GM23248 (cell line): ENCODE measurements around the gene YDJC. TPM values are rescaled to one million over a fixed set of nuclear protein-coding genes. Genes with fewer than 3 reads are reported as not detected.
"Not testable (repeated sequence)": the region's sequence is repeated elsewhere in the genome, so short reads cannot be mapped to it uniquely, and the experiment has no call there.

Source experiments
- DNase-seq: peaks from one replicate; pipeline ENCODE4 v3.0.0-alpha.2; 2015
- H2AFZ ChIP-seq: fragments of 200-600 bp; sonication (generic); 2 replicates; pipeline ENCODE4 v1.6.1; 2016; ENCODE audit warnings: antibody characterized with exemption
- H3F3A ChIP-seq: fragments of 200-600 bp; sonication (generic); 2 replicates; pipeline ENCODE4 v1.6.1; 2016; ENCODE audit warnings: mild to moderate bottlenecking, antibody characterized with exemption, mixed run types; ENCODE audit not compliant: insufficient read depth
- H3K27ac ChIP-seq: fragments of 200-600 bp; sonication (generic); 2 replicates; pipeline ENCODE4 v1.5.1; 2016; ENCODE audit warnings: mild to moderate bottlenecking
- H3K27me3 ChIP-seq: fragments of 200-600 bp; sonication (generic); replicated peaks from 2 replicates; pipeline ENCODE4 v1.6.1; 2016; ENCODE audit warnings: mild to moderate bottlenecking; ENCODE audit not compliant: insufficient read depth
- H3K36me3 ChIP-seq: fragments of 200-600 bp; sonication (generic); 2 replicates; pipeline ENCODE4 v1.6.1; 2016; ENCODE audit warnings: low read depth, mild to moderate bottlenecking
- H3K4me1 ChIP-seq: fragments of 200-600 bp; sonication (generic); 2 replicates; pipeline ENCODE4 v1.6.1; 2016; ENCODE audit warnings: mild to moderate bottlenecking; ENCODE audit not compliant: insufficient read depth
- H3K4me2 ChIP-seq: fragments of 200-600 bp; sonication (generic); one replicate; pipeline ENCODE4 v1.6.1; 2016; ENCODE audit warnings: mild to moderate bottlenecking; ENCODE audit not compliant: unreplicated experiment
- H3K4me3 ChIP-seq: fragments of 200-600 bp; sonication (generic); 2 replicates; pipeline ENCODE4 v1.5.1; 2016; ENCODE audit warnings: mild to moderate bottlenecking
- H3K79me2 ChIP-seq: fragments of 200-600 bp; sonication (generic); 2 replicates; pipeline ENCODE4 v1.6.1; 2016; ENCODE audit warnings: mild to moderate bottlenecking; ENCODE audit not compliant: insufficient read depth
- H3K9ac ChIP-seq: fragments of 200-600 bp; sonication (generic); 2 replicates; pipeline ENCODE4 v1.6.1; 2016; ENCODE audit warnings: mild to moderate bottlenecking
- H3K9me2 ChIP-seq: fragments of 200-600 bp; sonication (generic); 2 replicates; pipeline ENCODE4 v1.6.1; 2016; ENCODE audit warnings: mixed run types, mild to moderate bottlenecking, moderate library complexity; ENCODE audit not compliant: insufficient read depth
- H3K9me3 ChIP-seq: fragments of 200-600 bp; sonication (generic); one replicate; pipeline ENCODE4 v1.6.1; 2017; ENCODE audit warnings: low read depth
- H4K20me1 ChIP-seq: fragments of 200-600 bp; sonication (generic); 2 replicates; pipeline ENCODE4 v1.6.0; 2016; ENCODE audit not compliant: insufficient read depth
- EZH2 ChIP-seq: fragments of 200-600 bp; sonication (generic); IDR thresholded peaks from 2 replicates; pipeline ENCODE4 v1.6.1; 2018; ENCODE audit warnings: antibody characterized with exemption, mild to moderate bottlenecking; ENCODE audit not compliant: insufficient read depth, poor library complexity, severe bottlenecking
- EZH2phosphoT487 ChIP-seq: fragments of 200-600 bp; sonication (generic); IDR thresholded peaks from 2 replicates; pipeline ENCODE4 v1.6.1; 2018; ENCODE audit warnings: antibody characterized with exemption, moderate library complexity, mild to moderate bottlenecking, low read depth; ENCODE audit not compliant: insufficient read depth
- WGBS, 2 experiments: methylation state at CpG; one replicate each; pipeline ENCODE4 v1.1.6; 2015 to 2017; ENCODE audit warnings: low lambda C conversion rate in 2 of 2, low coverage in 1 of 2; ENCODE audit errors: missing lambda C conversion rate in 2 of 2; 5-methylcytosine and 5-hydroxymethylcytosine counted together
- in situ Hi-C: fragments of 300-500 bp; cut with MboI; formaldehyde crosslinking; loops from 2 replicates; pipeline ENCODE4 v1.15.0; 2020
- polyA plus RNA-seq: library from polyadenylated mRNA; unstranded; fragments of >200 nt; fragmentation: Nextera tagmentation; extraction: Ambion mirVana; gene quantifications from 2 replicates; pipeline ENCODE4 v1.2.1, GENCODE V29; 2016
- total RNA-seq: library from RNA; depleted of rRNA; stranded (reverse); fragments of >200 nt; shearing (Covaris generic); gene quantifications from 2 replicates; pipeline ENCODE4 v1.2.3, GENCODE V29; 2014; rRNA removed

The YDJC gene, protein sequence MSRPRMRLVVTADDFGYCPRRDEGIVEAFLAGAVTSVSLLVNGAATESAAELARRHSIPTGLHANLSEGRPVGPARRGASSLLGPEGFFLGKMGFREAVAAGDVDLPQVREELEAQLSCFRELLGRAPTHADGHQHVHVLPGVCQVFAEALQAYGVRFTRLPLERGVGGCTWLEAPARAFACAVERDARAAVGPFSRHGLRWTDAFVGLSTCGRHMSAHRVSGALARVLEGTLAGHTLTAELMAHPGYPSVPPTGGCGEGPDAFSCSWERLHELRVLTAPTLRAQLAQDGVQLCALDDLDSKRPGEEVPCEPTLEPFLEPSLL
- total RNA-seq (27.1 and 31.5 TPM in 2 replicates), polyA plus RNA-seq (20.0 and 25.1 TPM in 2 replicates)

- Histone ChIP-seq H3K9me2 (no peaks in the 10 kb centered on the region), H3K4me1 (no peaks in the 10 kb centered on the region), H2AFZ (peak within 1 kb of the TSS; percentile 76), H3K27me3 (no peaks in the 10 kb centered on the region), H3K4me2 (peak within 1 kb of the TSS; percentile 65), H3K79me2 (peaks cover 38% of the 10 kb centered on the region), H3F3A (peaks cover 6% of the 10 kb centered on the region), H3K9ac (peak within 1 kb of the TSS; percentile 89), H3K9me3 (no peaks in the 10 kb centered on the region), H3K4me3 (peak within 1 kb of the TSS; percentile 83), H4K20me1 (no peaks in the 10 kb centered on the region), H3K27ac (peak within 1 kb of the TSS; percentile 15; the same call in 1 of the 2 replicates), H3K36me3 (no peaks in the 10 kb centered on the region)
- no peak for TF ChIP-seq EZH2
- TF ChIP-seq EZH2phosphoT487 = no peak
- WGBS, 2 experiments = 3 to 4% methylated on average over 70 to 92 of the region's 93 CpGs
- in situ Hi-C loops = loop anchor here (25.0 kb wide), 1 partner anchor 167 kb away; the partner anchor contains the start of gene TMEM191C
- DNase-seq = peak; percentile 97
Observed at GRCh38 chr22:21629255-21630149, at the start of gene YDJC. Gene YDJC, minus strand, starts transcription at chr22:21630022. Its CDS starts 8 bp downstream, at chr22:21630014.

GRCh38 chr22:21679383-21679782 is 49.6 kb upstream of the YDJC start:
- Histone ChIP-seq H4K20me1 (no peaks in the 10 kb centered on the region), H3K4me3 (no peak overlapping the region), H3K27ac (no peak overlapping the region), H3F3A (no peaks in the 10 kb centered on the region), H3K4me1 (no peaks in the 10 kb centered on the region), H2AFZ (no peak overlapping the region), H3K36me3 (peaks cover 4% of the 10 kb centered on the region; the same call in 1 of the 2 replicates), H3K27me3 (no peaks in the 10 kb centered on the region), H3K9me2 (no peaks in the 10 kb centered on the region), H3K9ac (no peak overlapping the region), H3K4me2 (no peak overlapping the region), H3K79me2 (no peaks in the 10 kb centered on the region), H3K9me3 (no peaks in the 10 kb centered on the region)
- no peak for DNase-seq
- in situ Hi-C loops = no loop called here
- WGBS, 2 experiments = 74 to 75% methylated on average over 4 of the region's 4 CpGs
- TF ChIP-seq EZH2phosphoT487 = no peak
- TF ChIP-seq EZH2 = no peak

DNA sequence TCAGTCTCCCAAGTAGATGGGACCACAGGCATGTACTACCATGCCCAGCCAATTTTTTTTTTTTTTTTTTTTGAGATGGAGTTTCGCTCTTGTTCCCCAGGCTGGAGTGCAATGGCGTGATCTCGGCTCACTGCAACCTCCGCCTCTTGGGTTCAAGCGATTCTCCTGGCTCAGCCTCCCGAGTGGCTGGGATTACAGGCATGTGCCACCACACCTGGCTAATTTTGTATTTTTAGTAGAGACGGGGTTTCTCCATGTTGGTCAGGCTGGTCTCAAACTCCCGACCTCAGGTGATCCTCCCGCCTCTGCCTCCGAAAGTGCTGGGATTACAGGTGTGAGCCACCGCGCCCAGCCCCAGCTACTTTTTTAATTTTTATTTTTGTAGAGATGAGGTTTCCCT is 49.0 kb upstream of the YDJC start:
- H3K79me2 ChIP-seq, H3K27ac ChIP-seq, H3K4me1 ChIP-seq, H3K36me3 ChIP-seq, in situ Hi-C loops, H3K9me3 ChIP-seq, H2AFZ ChIP-seq, H3K4me2 ChIP-seq, H3K9me2 ChIP-seq, H3K9ac ChIP-seq, H3K4me3 ChIP-seq, H4K20me1 ChIP-seq, H3F3A ChIP-seq, H3K27me3 ChIP-seq, DNase-seq: not testable (repeated sequence)
- 94 to 98% methylated on average over 12 of the region's 12 CpGs for WGBS, 2 experiments

DNA sequence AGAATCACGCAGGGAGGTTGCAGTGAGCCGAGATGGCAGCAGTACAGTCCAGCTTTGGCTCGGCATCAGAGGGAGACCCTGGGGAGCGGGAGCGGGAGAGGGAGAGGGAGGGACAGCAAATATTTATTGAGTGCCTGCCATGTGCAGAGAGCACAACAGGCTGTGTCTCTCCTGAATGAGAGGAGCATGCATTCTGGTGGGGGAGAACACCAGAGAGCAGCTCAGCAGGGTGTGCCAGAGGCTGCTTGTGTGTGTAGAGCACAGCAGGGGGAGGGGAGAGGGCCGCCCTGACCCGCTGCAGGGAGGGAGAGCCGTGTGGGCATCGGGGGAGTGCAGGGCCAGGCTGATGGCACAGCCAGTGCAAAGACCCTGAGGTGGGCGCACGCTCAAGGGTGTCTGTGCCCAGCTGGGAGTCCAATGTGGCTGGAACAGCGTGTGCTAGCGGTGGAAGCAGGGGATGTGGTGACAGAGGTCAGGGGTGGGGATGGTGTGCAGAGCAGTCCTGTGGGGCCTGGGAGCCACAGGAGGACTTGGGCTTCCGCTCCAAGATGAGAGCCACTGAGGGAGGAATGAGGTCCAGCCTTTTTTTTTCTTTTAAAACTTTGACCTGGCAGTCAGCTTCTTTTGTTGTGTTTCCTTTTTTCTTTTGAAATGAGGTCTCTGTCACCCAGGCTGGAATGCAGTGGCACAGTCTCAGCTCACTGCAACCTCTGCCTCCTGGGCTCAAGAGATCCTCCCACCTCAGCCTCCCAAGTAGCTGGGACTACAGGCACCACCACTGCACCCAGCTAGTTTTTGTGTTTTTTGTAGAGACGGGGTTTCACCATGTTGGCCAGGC is 48.0 kb upstream of the YDJC start:
- Histone ChIP-seq H2AFZ (no peak overlapping the region), H4K20me1 (no peaks in the 10 kb centered on the region), H3K9me2 (no peaks in the 10 kb centered on the region), H3K4me2 (no peak overlapping the region), H3K9me3 (no peaks in the 10 kb centered on the region), H3K9ac (no peak overlapping the region), H3K4me1 (no peaks in the 10 kb centered on the region), H3K4me3 (no peak overlapping the region), H3K27ac (no peak overlapping the region), H3K79me2 (no peaks in the 10 kb centered on the region), H3K27me3 (no peaks in the 10 kb centered on the region), H3K36me3 (peaks cover 4% of the 10 kb centered on the region; the same call in 1 of the 2 replicates), H3F3A (no peaks in the 10 kb centered on the region)
- in situ Hi-C loops = no loop called here
- 83% methylated on average over 11 to 13 of the region's 15 CpGs for WGBS, 2 experiments
- DNase-seq = no peak
- TF ChIP-seq EZH2phosphoT487 (no peak), EZH2 (no peak)
